ENCODE measurements around the gene MDGA2.

MDGA2 gene

DNA sequence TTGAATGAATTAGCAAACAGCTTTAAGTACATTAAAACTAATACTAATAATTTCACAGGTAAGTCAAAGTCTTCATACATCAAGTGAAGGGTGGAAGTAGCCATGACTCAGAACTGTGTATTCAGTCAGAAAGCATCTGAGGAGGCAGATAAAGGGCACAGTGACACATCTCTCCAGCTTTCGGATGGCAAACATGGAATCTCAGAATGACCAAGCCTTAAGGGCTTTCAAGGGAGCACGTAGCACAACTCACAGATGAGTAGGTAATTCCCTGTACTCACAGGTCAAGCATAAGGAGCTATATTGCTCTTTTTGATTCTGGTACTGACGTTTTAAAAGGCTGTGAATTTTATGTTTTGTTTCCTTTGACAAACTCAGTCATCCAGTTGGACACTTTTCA lies 56.0 kb downstream of the MDGA2 start:
- DNase-seq (ENCODE audit: low spot score), result no peak

- no peak for DNase-seq (ENCODE audit: low spot score)
These were observed 68.8 kb downstream of the MDGA2 start for GRCh38 chr14:47606566-47606965.

GRCh38 chr14:47596860-47597259 lies 78.5 kb downstream of the MDGA2 start:
- no peak for DNase-seq (ENCODE audit: low spot score)

- DNase-seq (ENCODE audit: low spot score), result no peak
These were observed 79.2 kb downstream of the MDGA2 start for GRCh38 chr14:47596232-47596631.

DNA sequence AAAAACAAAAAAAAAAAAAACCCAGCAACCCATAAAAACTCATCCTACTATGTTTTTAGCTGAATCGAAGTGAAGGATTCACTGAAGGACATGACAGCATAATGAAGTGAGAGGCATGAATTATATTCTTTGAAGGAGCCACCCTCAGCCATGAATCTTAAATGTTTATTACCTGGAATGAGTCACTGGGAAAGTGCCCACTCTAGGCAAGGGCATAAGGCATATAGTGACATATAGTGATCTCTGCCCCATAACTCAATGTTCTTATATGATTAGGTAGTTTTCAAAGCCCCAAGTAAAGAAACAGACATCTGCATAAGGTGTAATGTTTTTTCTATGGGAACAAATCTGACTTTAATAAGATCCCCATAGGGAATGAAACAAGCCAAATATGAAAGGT lies 79.9 kb downstream of the MDGA2 start:
- DNase-seq (ENCODE audit: low spot score), result no peak

- DNase-seq (ENCODE audit: low spot score), result no peak
These were observed 84.5 kb downstream of the MDGA2 start for GRCh38 chr14:47590767-47591495.

GRCh38 chr14:47585447-47585846 lies 90.0 kb downstream of the MDGA2 start:
- DNase-seq (ENCODE audit: low spot score), result no peak

GRCh38 chr14:47567273-47567672 lies 108.1 kb downstream of the MDGA2 start:
- DNase-seq (ENCODE audit: low spot score), result no peak

DNA sequence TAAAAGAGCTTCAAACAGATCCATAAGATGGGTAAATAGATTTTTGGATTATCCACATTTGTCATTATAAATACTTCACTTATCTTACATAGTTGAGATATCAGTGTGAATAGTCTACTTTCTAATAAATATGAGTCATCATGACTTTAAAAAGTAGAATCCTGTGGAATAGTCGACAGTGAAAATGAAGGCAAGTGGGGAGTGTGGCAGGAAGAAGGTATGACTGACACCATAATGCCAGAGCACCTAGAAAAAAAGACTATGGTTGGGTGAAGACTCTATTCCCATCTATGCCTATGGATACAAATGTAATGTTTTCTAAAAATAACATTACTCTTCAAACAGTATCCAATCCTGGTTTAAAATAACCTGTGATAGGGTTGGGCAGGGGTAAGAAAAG lies 117.5 kb downstream of the MDGA2 start:
- no peak for DNase-seq (ENCODE audit: low spot score)

DNA sequence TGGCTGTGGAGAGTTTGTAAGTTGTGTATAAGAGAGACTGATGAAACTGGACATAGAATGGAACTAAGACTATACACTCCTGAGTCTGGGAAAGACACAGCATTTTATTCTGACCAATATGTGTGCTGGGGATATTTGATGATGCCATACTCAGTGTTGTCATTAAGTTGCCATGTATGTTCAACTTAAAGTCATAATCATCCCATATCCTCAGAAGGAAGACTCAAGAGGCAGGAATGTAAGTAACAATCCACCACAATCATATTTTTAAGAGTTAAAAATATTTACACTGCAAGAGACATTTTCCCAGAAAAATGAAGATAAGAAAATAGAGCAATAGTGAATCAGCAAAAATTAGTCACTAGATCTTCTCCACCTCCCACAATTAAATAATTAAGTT lies 120.1 kb downstream of the MDGA2 start:
- DNase-seq (ENCODE audit: low spot score), result no peak

GRCh38 chr14:47549886-47550285 lies 125.5 kb downstream of the MDGA2 start:
- no peak for DNase-seq (ENCODE audit: low spot score)

DNA sequence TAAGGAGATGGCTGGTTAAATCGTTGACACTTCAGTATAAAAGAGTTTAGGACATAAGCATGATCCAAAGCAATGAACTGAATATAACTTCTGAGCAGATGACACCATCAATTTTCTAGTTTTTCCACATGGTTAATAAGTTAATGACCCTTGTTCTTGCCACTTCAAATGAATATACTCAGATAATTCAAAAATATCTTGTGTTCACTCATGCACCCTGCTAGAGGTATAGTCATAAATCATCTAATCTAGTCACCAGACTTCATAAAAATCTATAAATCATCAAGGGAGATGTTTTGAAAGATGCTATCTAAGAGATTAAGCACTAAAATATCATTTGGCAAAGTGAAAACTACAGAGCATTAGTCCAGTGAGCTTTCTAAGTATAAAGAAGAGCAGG lies 131.9 kb downstream of the MDGA2 start:
- no peak for DNase-seq (ENCODE audit: low spot score)

GRCh38 chr14:47541662-47542061 lies 133.7 kb downstream of the MDGA2 start:
- no peak for DNase-seq (ENCODE audit: low spot score)

DNA sequence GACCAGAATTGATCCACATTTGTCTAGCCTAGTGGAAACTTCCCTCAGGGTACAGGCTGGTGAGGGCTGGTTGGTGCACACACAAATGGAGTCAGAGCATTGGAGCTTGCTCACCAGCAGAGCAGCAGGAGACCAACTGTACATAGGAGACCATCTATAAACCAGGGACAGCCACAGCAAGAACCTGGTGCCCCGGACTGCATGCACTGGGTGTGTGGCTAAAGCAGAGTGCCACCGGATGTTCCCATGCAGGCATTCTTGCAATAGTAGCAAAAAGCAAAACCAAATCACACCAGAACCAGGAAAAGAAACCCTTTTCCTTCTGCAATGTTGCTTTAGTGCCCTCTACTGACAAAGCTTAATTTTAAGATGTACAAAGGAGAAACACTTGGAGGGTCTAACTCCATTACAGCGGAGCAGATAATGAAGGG lies 136.4 kb downstream of the MDGA2 start:
- peak; percentile 40 for DNase-seq (ENCODE audit: low spot score)

GRCh38 chr14:47536341-47536740 lies 139.1 kb downstream of the MDGA2 start:
- DNase-seq (ENCODE audit: low spot score), result no peak

DNA sequence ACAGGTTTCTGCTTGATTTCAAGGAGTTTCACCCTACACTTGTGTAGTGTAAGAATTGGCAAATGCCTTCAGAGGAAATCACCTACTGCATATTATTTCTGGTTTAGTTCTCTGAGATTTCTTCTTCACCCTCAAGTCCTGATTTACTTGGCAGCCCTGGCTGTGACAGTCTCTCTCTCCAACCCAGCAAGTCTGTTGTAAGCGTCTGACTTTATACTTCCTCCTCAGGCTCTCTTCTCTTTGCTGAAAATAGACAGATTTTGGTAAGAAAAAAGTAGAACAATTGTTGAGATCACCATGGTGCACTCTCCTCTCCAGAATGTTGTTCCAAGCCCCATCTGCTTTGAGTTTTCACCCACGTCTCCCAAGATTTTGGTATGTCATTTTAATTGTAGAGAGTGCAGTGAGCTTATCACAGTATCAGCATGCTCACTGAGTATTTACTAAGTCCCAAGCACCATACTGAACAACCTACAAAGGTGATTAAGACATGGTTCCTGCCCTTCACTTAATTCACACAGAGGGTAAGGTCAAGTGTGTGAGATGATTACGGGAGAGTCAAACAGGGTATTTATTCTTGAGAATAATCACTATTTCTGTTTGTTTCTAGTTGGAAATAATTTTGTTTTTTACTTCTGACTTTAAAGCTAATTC lies 148.7 kb downstream of the MDGA2 start:
- DNase-seq (ENCODE audit: low spot score), result peak; percentile 18

- no peak for DNase-seq (ENCODE audit: low spot score)
These were observed 150.9 kb downstream of the MDGA2 start for GRCh38 chr14:47524524-47524923.

- no peak for DNase-seq (ENCODE audit: low spot score)
These were observed 155.0 kb downstream of the MDGA2 start for GRCh38 chr14:47520382-47520781.

DNA sequence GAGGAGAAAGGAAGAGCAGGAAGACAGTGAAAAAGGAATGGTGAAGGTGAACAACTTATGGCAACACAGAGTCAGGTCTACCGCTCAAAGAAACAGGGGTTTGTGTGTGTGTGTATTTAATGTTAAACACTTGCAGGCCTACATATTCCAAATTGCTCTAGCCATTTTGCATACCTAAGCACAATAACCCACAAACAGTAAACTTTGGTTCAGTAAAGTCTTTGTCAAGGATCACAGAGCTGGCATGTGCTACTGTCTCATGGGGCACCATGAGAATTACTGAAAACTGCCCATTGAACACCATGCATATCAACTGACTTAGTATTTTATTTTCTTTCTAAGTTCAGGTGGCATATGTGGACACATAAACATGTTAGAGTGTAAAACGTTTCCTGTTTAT lies 163.6 kb downstream of the MDGA2 start:
- DNase-seq (ENCODE audit: low spot score), result no peak

DNA sequence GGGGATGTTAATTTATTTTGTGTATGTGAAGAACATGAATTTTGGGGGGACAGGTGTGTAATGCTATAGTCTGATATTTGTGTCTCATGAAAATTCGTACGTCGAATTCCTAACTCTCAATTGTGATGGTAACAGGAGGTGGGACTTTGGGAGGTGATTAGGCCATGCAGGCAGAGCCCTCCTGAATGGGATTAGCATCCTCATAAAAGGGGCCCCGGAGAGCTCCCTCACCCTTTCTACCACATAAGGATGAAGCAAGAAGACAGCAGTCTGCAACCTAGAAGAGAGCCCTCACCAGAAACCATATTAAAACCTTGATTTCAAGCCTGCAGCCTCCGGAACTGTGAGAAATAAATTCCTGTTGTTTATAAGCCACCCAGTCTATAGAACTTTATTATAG lies 165.4 kb downstream of the MDGA2 start:
- no peak for DNase-seq (ENCODE audit: low spot score)

GRCh38 chr14:47507861-47508260 lies 167.5 kb downstream of the MDGA2 start:
- no peak for DNase-seq (ENCODE audit: low spot score)

- DNase-seq (ENCODE audit: low spot score), result no peak
These were observed 175.0 kb downstream of the MDGA2 start for GRCh38 chr14:47500369-47500768.

DNA sequence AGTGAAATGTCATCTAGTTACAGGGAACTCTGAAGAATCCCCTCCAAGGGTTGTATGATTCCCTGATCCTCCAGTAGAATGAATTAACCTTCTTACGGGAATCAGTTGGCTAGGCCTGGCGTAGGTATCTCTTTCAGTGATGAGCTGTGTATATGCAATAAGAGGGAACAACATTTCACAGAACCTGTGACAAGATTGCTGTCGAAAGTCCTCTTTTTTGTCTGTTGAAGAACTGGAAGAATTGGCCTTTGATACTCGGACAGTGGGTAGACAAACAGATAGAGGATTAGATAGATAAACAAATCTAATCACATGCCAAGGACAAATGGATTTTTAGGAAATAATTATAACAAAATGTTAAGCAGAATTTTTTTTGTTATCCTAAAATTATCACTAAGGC lies 184.6 kb downstream of the MDGA2 start:
- no peak for DNase-seq (ENCODE audit: low spot score)

DNA sequence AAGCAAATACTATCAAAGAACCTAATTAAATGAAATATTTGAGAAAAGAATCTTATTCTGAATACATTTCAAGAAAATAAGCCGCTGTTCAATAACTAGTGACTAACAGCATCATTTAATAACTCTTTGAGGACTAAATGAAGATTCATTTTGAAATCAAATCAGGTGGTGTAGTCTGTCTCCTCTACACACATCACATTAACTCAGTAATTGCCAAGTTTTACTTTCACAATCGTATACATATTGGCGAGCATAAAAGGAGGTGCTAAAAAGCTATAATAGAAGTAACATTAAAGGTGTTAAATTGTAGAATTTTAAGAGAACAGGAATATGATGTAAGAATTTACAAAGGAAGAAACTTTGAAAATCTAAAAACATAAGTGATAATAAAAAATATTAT lies 185.1 kb downstream of the MDGA2 start:
- DNase-seq (ENCODE audit: low spot score), result no peak
